Endothelial cell of umbilical vein (primary cell): ENCODE measurements around the gene SHC1. TPM values are rescaled to one million over a fixed set of nuclear protein-coding genes. Genes with fewer than 3 reads are reported as not detected.

Experiments
- BruUV-seq: library from RNA; stranded (reverse); fragments of 400-500 nt; replicated peaks from 2 replicates; lab custom pipeline; 2021; lab: Mats Ljungman, UMichigan
- CTCF ChIA-PET: fragments of 300-600, 350-600 bp; sonication (Branson Sonifier 250); formaldehyde crosslinking; loops from one replicate; lab custom pipeline; 2021; ENCODE audit warnings: antibody characterized with exemption, inconsistent platforms; lab: Charles Lee
- POLR2A ChIA-PET: fragments of 300-600, 350-600 bp; sonication (Branson Sonifier 250); formaldehyde crosslinking; loops from one replicate; lab custom pipeline; 2021; ENCODE audit warnings: antibody characterized with exemption, inconsistent platforms; lab: Charles Lee
- DNase-seq: peaks from one replicate; pipeline ENCODE4 v3.0.0-alpha.2; 2011; ENCODE audit warnings: low read depth, low spot score
- FAIRE-seq: peaks from 2 replicates; lab custom pipeline; 2011; peaks lifted over from hg19 to GRCh38; lab: Jason Lieb, UNC
- H2AFZ ChIP-seq: 2 replicates; pipeline ENCODE4 v1.6.0; 2012; ENCODE audit warnings: low read depth, low read length, control low read depth, inconsistent platforms
- H3K27ac ChIP-seq: 2 replicates; pipeline ENCODE4 v1.5.1; 2011; ENCODE audit warnings: low read depth, mild to moderate bottlenecking, control low read depth, low read length, moderate library complexity; ENCODE audit not compliant: insufficient read depth
- H3K27me3 ChIP-seq, 2 experiments: 2 replicates each; pipeline versions ENCODE4 v1.6.0 to v1.6.1; 2011; ENCODE audit warnings: low read length in 2 of 2, mixed read lengths in 1 of 2; ENCODE audit not compliant: control insufficient read depth in 2 of 2, insufficient read depth in 2 of 2
- H3K36me3 ChIP-seq, 2 experiments: 2 replicates in 1 of 2; 3 replicates in 1 of 2; pipeline ENCODE4 v1.5.1; 2011; ENCODE audit warnings: low read length in 2 of 2, mild to moderate bottlenecking in 1 of 2, moderate library complexity in 1 of 2; ENCODE audit not compliant: control insufficient read depth in 2 of 2, insufficient read depth in 2 of 2; ENCODE audit errors: extremely low read depth in 1 of 2
- H3K4me1 ChIP-seq: 3 replicates; pipeline ENCODE4 v1.5.1; 2011; ENCODE audit warnings: mild to moderate bottlenecking, low read length; ENCODE audit not compliant: control insufficient read depth, insufficient read depth; ENCODE audit errors: extremely low read depth
- H3K4me2 ChIP-seq: 2 replicates; pipeline ENCODE4 v1.6.1; 2011; ENCODE audit warnings: low read length, control low read depth, mixed read lengths; ENCODE audit not compliant: insufficient read depth
- H3K4me3 ChIP-seq, 3 experiments: fragments of 200-600 bp in 1 of 3; sonication (generic), shearing (Covaris generic) in 1 of 3; replicated peaks in 1 of 3; 2 replicates each; pipeline ENCODE4 v1.5.1; 2011 to 2016; ENCODE audit warnings: control low read depth in 3 of 3, low read length in 3 of 3, mild to moderate bottlenecking in 2 of 3, inconsistent platforms in 1 of 3, low read depth in 1 of 3, moderate library complexity in 1 of 3; ENCODE audit not compliant: insufficient read depth in 1 of 3
- H3K79me2 ChIP-seq: 2 replicates; pipeline ENCODE4 v1.6.0; 2012; ENCODE audit warnings: low read length, inconsistent platforms; ENCODE audit not compliant: control insufficient read depth, insufficient read depth
- H3K9ac ChIP-seq: replicated peaks from 2 replicates; pipeline ENCODE3; 2011; ENCODE audit warnings: low read length, control low read depth; ENCODE audit not compliant: insufficient read depth; ENCODE audit errors: extremely low read depth
- H3K9me1 ChIP-seq: replicated peaks from 3 replicates; pipeline ENCODE4 v1.6.0; 2011; ENCODE audit warnings: mild to moderate bottlenecking, low read length; ENCODE audit not compliant: control insufficient read depth, insufficient read depth; ENCODE audit errors: extremely low read depth
- H3K9me3 ChIP-seq: replicated peaks from 2 replicates; pipeline ENCODE4 v1.5.1; 2012; ENCODE audit warnings: low read length, inconsistent platforms; ENCODE audit not compliant: control insufficient read depth, insufficient read depth
- H4K20me1 ChIP-seq: replicated peaks from 2 replicates; pipeline ENCODE3; 2011; ENCODE audit warnings: mild to moderate bottlenecking, low read length; ENCODE audit not compliant: control insufficient read depth, insufficient read depth; ENCODE audit errors: extremely low read depth
- FOS ChIP-seq: IDR thresholded peaks from 2 replicates; pipeline ENCODE4 v1.6.1; 2011; ENCODE audit warnings: mild to moderate bottlenecking, low read length, moderate library complexity, borderline replicate concordance; ENCODE audit not compliant: insufficient read depth
- GATA2 ChIP-seq: IDR thresholded peaks from 2 replicates; pipeline ENCODE4 v1.7.0; 2011; ENCODE audit warnings: low read depth, mild to moderate bottlenecking, moderate library complexity, mixed read lengths, low read length; ENCODE audit not compliant: insufficient read length, insufficient read depth
- MYC ChIP-seq: IDR thresholded peaks from one replicate; pipeline ENCODE4 v1.6.1; 2011; ENCODE audit warnings: mild to moderate bottlenecking, low read depth, low read length
- POLR2A ChIP-seq: IDR thresholded peaks from 2 replicates; pipeline ENCODE4 v1.6.1; 2012; ENCODE audit warnings: low read depth, mild to moderate bottlenecking, control low read depth, low read length
- dilution Hi-C: fragments of 300-500 bp; cut with MboI; formaldehyde crosslinking; loops from one replicate; pipeline ENCODE4 v1.15.0; 2019; ENCODE audit warnings: low sequenced_read_pairs; ENCODE audit not compliant: extremely low pct_ligation_motif_present
- intact Hi-C: fragments of 100-400 bp; cut with micrococcal nuclease; formaldehyde crosslinking; loops from one replicate; pipeline ENCODE4 v1.10.0; 2022
- polyA plus RNA-seq, 4 experiments: library from polyadenylated mRNA; depleted of rRNA in 3 of 4; stranded (reverse) in 3 of 4; unstranded in 1 of 4; fragments of >200 nt; gene quantifications; 2 replicates each; pipeline versions ENCODE4 v1.2.1 to v1.2.3, GENCODE V29; 2011 to 2012; ENCODE audit warnings: missing spikeins in 1 of 4
- total RNA-seq: library from RNA; stranded (reverse); gene quantifications from 2 replicates; pipeline ENCODE4 v1.2.3, GENCODE V29; 2021
- TF ChIP-seq, protein P1 (sequence below): IDR thresholded peaks from 2 replicates; pipeline ENCODE4 v1.6.1; 2011; ENCODE audit not compliant: insufficient read depth, insufficient read length
- TF ChIP-seq, protein P2 (sequence below), 2 donors: IDR thresholded peaks; 1 replicate in 1 of 2; 2 replicates in 1 of 2; pipeline ENCODE4 v1.5.1; 2011; ENCODE audit warnings: low read length in 2 of 2, mild to moderate bottlenecking in 2 of 2, moderate library complexity in 2 of 2, control low read depth in 1 of 2, inconsistent platforms in 1 of 2, low read depth in 1 of 2; ENCODE audit not compliant: insufficient read depth in 1 of 2; ENCODE audit errors: extremely low read depth in 1 of 2

The SHC1 gene
- total and polyA plus RNA-seq, 2 donors (not counting 3 experiments of a cell fraction or from before 2014, with no cell fraction given): 316 to 324 TPM

DNA sequence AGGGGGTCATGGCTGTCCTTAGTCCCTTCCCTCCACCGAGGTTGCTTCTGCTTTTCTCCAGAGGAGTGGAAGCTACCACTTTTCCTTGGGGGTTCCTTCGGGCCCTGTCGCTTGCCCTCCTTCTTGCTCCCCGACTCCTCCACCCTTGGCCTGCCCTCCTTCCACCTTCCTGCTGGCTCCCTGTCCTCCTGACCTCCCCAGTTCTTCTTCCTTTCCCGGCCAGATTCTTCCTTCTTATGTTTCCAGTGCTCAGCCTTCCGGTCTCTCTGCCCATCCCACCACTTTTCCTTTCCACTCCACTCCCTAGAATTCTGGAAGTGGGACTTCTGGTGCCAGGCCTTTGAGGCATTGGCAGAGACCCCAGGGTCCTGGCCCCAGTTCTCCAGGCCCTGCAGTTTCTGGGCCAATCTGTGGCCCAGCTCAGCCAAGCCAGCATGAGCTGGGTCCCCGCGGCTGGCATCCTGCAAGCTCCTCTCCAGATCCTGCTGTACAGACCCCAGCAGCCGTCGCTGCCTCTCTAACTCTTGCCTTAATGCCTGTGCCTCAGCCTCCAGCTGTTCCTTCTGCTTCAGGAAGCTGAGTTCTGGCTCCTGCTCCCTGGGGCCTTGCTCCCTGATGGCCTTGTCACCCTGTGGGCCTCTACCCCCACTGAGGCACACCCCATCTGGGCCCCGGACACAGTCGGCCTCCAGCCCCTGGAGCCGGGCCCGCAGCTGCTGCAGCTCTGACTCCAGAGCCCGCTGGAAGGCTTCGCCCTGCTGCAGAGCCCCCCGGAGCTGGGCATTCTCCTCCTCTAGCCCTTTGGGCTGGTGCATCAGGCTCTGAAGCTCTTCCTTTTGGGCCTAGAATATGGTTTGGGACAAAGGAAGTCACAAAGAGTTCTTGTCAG lies 24.3 kb downstream of the SHC1 start:
- Histone ChIP-seq H3K79me2 (no peaks in the 10 kb centered on the region), H3K4me3 (no peak overlapping the region), H4K20me1 (no peaks in the 10 kb centered on the region), H2AFZ (no peak overlapping the region), H3K27ac (no peak overlapping the region), H3K27me3 (no peaks in the 10 kb centered on the region), H3K36me3 (peaks cover 0 to 32% of the 10 kb centered on the region in 2 experiments), H3K9ac (no peak overlapping the region), H3K4me2 (no peak overlapping the region), H3K9me3 (no peaks in the 10 kb centered on the region), H3K9me1 (no peaks in the 10 kb centered on the region), H3K4me1 (no peaks in the 10 kb centered on the region)
- POLR2A ChIA-PET: interaction anchor here (0.6 kb wide), 1 partner anchor 321 kb away, joined by 3 read pairs; no protein-coding TSS in a partner anchor
- intact Hi-C loops (no loop called here), dilution Hi-C loops (no loop called here)
- DNase-seq: no peak
- no peak for FAIRE-seq
- no peak for TF ChIP-seq MYC
- no peak for TF ChIP-seq POLR2A
- TF ChIP-seq, protein P1, sequence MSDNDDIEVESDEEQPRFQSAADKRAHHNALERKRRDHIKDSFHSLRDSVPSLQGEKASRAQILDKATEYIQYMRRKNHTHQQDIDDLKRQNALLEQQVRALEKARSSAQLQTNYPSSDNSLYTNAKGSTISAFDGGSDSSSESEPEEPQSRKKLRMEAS: no peak
- no peak for TF ChIP-seq GATA2
- TF ChIP-seq FOS: no peak
- TF ChIP-seq, protein P2, sequence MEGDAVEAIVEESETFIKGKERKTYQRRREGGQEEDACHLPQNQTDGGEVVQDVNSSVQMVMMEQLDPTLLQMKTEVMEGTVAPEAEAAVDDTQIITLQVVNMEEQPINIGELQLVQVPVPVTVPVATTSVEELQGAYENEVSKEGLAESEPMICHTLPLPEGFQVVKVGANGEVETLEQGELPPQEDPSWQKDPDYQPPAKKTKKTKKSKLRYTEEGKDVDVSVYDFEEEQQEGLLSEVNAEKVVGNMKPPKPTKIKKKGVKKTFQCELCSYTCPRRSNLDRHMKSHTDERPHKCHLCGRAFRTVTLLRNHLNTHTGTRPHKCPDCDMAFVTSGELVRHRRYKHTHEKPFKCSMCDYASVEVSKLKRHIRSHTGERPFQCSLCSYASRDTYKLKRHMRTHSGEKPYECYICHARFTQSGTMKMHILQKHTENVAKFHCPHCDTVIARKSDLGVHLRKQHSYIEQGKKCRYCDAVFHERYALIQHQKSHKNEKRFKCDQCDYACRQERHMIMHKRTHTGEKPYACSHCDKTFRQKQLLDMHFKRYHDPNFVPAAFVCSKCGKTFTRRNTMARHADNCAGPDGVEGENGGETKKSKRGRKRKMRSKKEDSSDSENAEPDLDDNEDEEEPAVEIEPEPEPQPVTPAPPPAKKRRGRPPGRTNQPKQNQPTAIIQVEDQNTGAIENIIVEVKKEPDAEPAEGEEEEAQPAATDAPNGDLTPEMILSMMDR (IDR thresholded peaks at IDR 0.05; ENCODE audit: extremely low read depth in 1 of 2, insufficient read depth in 1 of 2, low read depth in 1 of 2, low read length in 2 of 2): no peak
- CTCF ChIA-PET: interaction anchor here (0.8 to 3.4 kb wide), 5 partner anchors 9 to 113 kb away, joined by 3 to 19 read pairs (median 3); partner anchors contain the start of gene PMVK
- no TSS peak for BruUV-seq
